HG03196 (cell line): Measurements from ENCODE around the gene RAD9A.

ENCODE experiments used
- ATAC-seq: cut with Tn5 transposase; IDR thresholded peaks from one replicate; pipeline ENCODE4 v1.9.1; 2021; ENCODE audit not compliant: unreplicated experiment

Gene RAD9A

DNA sequence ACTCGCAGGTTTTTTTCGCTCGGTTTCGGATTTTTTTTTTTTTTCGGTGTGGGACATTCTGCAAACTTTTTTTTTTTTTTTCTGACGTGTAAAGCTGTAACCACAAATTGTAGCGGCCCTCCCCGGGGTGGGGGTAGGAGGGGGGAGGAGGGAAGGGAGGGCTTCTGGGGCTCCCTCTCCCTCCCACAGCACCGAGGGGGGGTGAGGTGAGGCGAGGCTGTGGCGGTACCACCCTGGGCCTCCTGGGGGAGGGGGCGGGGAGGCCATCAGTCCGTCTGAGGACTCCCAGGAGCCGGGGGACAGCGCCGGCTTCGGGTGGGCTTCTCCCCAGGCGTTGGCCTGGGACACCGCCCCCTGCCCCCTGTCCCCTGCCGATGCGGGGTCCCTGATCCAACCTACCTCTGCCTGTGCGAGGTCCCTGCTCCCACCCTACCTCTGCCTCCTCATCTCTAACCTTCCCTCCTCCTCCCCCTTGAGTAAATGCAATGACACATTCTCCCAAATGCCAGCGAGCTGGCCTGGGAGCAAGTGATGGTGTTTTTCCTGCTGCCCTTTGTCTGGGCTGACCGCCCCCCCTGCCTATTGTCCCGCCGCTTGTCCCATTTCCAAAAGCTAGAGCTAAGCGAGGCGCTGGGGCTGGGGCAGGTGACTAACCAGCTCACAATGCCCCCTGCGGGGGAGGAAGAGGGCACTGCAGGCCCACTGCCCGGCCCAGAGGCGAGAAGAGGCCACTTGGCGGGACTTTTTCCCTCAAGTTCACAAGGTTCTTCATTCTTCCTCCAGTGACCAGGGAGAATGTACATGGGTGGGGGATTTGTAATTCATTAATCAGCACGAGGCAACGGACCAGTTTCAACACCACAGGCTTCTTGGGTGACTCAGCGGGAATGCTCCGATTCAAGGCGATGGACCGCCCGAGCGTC lies 17.9 kb upstream of the RAD9A start:
- ATAC-seq: no peak

DNA sequence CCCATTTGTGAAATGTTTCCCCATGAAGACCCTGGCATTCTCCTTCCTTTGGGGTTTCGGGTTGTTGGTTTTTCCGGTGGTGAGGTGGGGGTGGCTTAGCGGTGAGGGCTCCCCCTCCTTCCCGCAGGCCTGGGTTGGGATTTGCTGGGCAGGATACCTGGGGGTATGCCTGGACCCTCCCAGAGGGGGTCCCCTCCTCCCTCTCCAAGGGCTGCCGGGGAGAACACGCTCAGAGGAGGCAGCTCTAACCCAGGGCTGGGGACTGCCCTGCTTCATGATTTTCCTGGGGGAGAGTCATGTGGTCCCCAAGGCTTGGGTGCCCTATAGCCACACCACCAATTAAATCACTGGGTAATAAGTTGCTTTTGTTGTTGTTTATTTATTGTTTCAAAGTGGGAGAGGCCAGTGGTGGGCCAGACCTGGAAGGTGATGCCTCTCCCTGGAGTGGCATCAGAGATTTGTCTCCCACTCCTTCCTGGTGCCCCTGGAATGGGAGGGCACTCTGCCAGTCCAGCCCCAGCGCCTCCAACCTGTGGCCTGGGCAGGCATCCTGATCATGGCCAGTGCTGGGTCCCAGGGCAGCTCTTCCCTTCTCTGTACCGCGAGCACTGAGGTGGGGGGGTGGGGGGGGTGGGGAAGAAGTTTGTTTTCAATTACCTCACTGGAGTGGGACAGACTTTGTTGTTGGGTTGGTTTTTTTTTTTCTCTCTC lies 17.1 kb upstream of the RAD9A start:
- ATAC-seq: no peak

DNA sequence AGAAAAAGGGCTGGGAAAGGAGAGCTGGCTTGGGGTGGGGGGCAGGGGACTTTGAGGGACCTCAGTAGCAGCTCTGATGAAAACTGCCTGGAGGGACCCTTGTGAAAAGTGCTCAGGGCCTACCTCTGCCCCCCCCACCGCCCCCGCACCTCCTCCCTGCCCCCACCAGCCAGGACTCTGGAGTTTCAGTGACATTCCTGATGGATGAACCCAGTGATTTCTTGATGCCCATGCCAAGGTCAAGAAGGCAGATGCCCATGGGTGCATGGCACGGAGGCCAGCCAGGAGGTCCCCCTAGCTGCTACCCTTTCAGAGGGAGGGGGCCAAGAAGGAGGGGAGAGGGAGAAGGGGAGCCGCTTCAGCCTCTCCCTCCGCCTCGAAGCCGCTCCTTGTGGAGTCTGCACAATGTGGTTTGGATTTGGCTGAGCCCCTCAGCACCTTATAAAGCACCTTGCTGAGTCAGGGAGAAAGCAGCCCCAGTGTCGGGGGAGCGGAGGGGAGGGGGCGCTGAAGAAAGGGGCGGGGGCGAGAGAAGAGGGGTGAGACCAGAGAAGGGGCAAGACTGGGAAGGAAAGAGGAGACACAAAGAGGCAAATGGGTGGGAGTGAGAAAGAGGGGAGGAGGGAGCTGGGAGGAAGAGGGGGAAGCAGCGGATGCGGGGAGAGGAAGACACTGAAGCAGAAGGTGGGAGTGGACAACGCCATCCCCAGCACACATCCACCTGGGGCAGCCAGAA lies 16.3 kb upstream of the RAD9A start:
- no peak for ATAC-seq

DNA sequence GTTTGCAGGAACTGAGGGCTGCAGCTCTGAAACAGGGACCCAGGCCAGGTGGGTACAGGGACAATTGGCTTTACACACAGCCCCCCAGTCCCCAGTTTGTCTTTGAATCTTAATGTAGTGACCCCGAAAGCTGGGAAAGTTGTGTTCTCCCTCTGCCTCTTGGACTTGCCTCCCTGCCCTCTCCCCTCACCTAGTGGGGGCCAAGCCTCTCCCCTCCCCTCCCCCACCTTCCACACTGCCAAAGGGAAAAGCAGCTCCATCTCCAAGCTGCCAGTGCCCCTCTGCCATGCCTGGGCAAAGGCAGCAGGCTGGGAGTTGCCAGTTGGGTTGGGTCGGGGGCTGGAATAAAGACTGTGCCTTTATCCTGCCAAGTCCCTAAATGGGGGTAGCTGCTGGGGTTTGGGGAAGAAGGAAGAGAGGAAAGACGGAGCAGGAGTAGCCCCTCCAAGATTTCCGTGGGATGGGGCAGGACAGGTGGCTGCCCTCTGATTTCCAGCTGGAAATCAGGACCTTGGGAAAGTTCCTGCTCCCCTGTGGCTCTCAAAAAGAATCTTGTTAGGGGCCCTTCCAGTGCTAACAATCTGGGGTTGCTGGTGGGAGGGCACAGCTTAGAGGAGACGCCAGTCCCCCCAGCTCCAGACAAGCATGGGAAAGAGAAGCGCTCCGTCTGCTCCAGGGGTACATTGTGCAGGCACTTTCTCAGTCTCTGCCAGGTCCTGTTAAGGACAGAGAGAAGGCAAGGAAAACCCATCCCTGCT lies 15.5 kb upstream of the RAD9A start:
- ATAC-seq: no peak

DNA sequence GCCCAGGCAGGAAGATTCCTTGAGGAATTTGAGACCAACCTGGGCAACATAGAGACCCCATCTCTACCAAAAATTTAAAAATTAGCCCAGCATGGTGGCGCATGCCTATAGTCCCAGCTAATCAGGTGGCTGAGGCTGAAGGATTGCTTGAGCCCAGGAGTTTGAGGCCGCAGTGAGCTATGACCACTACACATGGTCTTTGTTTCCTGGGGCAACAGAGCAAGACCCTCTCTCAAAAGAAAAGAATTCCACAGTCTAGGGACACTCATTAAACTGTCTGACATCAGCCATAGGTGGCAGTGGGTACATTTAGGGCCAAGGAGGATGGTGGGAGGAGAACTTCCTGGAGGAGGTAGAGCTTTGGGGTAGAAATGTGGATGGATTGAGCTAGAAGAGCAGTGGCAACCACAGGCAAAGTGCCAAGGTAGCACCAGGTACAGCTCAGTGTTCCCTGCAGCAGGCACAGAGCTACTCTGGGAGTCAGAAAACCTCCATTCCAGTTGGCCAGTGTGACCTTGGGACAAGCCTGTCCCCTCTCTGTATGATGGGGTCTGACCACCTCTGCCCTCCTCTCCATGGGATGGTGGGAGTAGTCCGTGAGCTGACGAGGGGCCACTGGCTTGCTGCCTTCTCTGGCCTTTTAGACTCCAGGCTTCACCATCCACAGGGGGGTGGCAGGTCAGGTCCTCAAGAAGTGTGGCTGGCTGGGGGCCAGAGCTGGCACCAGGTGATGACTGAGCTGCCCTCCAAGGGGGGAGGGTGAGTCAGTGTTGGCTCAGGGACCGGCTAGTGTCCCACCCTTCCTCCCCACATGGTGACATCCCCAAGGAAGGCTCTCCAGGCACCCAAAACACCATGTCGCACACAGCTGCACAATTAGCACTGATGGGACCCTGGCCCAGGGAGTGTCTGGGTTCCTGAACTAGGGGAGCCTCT lies 14.6 kb upstream of the RAD9A start:
- no peak for ATAC-seq

DNA sequence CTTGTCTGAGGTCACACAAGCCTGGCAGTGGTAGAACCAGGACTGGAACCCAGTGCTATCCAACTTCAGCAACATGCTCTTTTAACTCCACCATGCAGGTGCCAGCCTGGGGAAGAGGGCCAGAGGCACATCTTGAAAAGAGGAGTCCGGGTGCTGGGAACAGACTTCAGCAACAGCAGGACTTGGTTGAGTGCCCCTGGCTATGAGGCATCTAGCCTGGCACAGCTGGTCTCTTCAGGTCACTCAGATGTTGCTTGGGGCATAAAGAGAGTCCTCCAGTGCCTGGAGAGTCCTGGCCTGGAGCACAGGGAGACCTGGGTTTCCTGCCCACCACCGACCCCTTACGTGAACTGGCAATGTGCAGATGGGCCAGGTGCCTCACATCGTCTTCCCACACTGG lies 13.2 kb upstream of the RAD9A start:
- no peak for ATAC-seq

DNA sequence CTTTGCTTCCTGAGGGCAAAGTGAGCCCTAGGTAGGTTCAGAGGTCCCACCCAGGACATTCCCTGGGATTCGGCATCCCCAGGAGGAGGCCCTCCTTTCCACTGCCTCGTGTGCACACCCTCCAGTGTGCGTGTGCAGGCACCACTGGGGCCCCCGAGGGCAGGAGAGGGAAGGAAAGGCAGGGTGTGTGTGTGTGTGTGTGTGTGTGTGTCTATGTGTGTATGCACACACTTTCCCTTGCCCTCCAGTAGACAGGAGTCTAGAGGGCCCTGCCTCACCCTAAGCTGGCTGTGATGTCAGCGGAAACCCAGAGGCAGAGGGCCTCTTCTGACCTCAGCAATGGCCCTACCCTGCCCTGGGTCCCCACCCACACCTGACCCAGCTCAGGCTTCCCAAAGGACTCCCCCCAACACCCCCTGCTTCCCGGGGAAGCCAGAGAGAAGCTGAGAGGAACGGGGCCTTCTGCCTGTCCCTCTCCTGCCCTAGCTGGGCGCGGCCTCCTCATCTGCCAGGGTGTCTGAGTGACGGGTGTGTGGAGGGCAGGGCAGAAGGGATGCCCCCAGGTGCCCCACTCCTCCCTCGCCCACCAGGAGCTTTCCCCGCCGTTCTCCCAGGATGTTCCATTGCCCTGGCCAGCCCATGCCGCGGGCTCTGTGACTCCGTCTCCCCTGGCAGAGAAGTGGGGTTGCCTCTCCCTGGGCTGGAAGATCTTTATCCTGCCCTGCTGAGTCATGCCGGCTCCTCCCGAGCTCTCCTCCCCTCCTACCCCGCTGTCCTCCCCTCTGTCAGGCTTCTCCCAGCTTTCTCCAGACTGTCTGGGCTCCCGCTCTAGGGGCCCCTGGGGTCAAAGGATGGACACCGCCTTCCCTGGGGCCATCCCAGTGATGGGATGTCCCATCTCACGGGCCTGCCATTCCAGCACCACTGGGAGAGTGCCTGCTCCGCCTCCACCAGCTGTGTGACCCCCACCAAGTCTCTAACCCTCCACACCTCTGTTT lies 12.4 kb upstream of the RAD9A start:
- no peak for ATAC-seq

DNA sequence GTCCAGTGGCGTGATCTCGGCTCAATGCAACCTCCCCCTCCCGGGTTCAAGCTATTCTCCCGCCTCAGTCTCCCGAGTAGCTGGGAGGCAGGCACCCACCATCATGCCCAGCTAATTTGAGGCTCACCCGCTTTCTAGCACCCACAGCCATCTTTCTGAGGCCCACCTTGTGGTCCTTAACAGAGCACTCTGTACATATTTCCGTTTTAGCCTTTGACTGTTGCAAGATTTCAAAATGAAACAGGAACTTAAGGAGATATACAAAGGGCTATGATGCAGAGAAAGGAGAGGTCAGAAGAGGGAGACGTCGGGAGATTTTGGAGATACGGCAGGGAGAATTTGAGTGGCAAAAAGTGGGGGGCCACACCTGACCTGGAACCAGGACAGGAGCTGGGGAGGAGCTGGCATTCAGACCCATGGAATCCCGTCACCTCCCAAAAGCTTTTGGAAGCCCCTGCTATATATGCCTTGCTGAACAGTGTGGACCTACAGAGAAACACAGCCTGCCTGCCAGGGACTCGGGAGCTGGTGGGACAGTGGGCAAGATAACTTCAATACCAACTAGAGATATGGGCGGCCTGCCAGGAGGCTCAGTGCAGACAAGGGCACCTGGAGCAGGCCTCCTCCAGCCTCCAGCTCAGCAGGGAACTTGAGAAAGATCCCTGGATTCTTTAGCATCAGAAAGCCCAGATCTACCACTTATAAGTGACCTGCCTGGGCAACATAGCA lies 10.4 kb upstream of the RAD9A start:
- no peak for ATAC-seq

DNA sequence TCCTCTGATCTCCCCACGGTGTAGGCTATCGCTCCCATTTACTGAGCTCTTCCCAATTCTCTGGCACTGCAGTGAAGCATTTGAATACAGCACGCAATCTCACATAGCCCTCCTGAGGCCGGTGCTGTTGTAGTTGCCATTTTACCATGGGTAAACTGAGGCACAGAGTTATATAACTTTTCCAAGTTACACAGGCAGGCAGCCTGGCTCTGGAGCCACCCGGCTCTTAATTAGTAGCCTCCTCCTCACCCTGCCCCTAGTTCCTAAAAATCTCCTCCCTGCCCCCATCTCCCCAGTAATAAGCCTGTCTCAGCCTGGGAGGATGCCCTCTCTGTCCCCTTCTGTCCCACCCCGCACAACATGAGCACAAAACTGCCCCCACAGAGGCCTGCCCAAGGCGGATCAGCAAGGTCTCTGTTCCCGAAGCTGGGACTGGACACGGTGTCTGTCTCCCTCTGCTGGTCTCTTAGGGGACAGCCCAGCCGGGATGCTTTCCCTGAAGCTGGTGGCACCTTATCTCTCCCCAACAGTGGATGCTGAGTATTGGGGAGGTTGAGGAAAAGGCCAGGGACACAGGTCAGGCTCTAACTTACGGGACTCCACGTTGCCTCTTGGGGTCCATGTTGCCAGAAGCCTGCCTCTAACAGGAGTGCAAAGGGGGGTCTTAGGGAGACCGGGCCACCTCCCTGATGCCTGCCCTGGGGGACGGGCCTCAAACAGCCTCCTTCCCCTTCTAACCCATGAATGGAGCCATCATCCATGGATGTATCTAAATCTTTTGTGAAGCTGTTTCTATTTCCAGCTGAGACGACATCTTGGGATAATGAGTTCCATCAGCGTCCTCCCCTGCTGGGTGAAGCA lies 9.3 kb upstream of the RAD9A start:
- ATAC-seq: no peak

DNA sequence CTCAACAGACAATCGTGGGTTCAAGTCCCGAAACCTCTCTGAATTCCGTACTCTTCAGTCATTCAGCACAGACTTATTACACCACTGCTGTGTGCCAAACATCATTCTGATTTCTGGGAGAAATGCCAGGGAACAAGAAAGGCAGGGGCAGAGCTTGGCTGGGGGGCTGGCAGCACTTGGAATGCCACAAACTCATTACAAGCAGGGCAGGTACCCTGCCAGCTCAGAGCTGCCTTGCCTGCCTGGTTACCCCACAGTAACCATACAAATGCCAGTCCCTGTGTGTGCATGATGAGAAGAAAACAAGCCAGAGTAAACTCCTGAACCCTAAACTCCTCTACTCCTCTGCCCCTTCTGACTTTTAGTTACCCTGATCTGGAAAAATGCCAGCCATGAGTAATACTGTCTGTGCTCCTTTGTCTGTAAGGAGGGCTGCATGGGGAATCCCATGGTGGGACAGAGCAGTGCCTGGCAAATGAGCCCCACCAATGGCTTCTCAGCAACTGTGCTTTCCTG lies 6.9 kb upstream of the RAD9A start:
- no peak for ATAC-seq

DNA sequence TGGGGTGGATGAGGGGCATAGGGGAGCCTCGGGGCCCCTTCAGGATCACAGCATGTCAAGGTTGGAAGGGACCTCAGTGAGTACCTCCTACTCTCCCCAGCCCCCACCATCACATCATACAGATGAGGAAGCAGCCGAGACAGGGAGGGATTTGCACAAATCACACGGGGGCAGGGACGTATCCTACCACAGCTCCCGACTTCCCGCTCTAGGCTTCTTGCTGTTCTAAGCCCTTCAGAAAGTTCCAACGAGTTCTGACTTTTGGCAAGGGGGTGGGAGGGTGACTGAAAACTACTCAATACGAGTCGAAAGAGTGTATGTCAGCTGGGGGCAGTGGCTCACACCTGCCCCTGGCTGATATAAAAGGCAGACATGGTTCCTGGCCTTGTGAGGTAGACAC lies 4.7 kb upstream of the RAD9A start:
- ATAC-seq: no peak

DNA sequence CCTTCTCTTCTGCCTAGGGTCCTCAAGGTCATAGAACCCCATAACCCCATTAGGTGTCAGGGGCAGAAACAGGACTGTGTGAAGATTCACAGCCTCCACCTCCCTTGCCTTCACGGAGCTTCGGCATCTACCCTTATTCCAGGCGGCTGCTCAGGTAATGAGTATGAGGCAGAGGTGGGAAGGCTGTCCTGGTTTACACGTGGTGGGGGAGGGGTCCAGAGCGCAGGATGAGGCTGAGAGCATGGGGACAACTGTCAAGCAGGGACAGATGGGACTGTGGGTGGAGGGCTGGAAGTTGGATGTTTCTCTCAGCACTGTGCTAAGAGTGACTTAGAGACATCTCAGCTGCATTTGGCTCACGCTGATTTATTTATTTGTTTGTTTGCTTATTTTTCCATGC lies 4.3 kb upstream of the RAD9A start:
- ATAC-seq: no peak

DNA sequence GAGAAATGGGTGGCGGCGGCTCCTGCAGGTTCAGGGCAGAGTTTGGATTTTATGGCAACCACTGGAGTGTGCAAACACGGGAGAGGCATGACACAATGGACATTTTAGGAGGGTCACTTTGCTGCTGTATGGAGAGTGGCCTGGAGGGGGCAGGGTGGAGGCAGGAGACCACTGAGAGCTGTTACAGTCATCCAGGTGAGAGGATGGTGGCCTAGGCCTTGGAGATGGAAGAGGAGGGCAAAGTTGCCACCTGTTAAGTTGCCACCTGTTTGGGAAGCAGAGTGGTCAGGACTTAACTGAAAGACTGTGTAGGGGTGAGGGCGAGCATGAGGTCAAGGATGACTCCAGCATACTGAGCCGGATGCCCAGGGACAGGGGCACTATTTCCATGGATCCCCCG lies 2.3 kb upstream of the RAD9A start:
- no peak for ATAC-seq

DNA sequence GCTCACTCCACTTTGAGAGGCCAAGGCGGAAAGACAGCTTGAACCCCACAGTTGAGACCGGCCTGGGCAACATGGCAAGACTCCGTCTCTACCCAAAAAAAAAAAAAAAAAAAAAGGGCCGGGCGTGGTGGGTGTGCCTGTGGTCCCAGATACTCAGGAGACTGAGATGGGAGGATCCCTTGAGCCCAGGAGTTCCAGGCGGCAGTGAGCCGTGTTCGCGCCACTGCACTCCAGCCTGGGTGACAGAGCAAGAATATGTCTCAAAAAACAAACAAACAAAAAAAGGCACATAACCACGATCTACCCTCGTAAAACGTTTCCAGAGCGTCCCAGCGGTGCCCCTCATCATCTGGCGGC lies 861 bp upstream of the RAD9A start:
- ATAC-seq: no peak

DNA sequence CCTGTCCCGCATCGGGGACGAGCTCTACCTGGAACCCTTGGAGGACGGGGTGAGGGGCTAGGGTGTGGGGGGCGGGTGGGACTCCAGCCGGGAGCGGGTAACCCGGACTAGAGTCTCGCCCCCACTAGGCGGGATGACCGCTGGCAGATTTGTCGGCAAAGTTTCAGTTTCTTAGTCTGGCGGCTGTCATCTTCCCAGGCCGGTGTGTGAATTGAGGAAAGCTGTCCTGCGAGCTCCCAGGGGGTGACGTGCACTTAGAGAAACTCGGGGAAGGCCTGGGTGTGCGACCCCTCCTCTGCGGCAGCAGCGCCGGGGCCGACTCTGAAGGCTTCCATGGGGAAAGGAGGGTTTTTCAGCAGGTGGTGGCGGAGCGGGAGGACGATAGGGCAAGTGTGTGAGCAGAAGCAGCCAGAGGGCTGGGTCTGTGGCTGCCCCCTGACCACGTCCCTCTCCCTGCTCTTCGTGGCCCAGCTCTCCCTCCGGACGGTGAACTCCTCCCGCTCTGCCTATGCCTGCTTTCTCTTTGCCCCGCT lies 463 bp downstream of the RAD9A start:
- no peak for ATAC-seq

DNA sequence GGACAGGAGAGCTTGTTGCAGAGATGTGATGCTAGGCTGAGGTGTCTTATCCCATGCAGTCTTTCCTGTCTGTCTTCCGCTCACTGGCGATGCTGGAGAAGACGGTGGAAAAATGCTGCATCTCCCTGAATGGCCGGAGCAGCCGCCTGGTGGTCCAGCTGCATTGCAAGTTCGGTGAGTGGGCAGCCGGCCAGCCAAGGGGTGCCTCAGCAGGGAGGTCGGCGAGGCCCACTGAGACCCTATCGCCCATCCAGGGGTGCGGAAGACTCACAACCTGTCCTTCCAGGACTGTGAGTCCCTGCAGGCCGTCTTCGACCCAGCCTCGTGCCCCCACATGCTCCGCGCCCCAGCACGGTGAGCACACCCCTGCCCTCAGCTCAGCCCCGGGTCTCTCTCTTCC lies 1.7 kb downstream of the RAD9A start:
- no peak for ATAC-seq

DNA sequence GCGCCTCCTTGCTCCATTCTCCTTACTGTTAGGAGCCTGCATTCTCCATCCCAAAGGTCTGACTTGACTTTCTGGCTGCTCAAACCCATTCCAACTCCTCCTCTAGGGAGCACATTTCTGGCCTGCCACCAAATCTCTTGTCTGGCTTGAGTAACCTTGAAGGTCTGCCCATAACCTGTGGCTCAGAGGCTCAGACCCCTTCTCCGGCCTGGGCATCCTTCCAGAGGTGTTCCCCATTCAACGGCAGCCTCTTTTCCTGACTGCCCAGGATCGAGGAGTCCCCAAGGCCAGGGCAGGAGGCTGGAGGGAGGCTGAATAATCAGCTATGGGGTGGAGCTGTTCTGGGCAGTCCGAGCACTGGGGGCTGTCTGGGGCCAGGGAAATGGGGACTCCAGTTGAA lies 2.2 kb downstream of the RAD9A start:
- ATAC-seq: no peak
